Measurements from ENCODE around the gene CCNL2. TPM values are rescaled to one million over a fixed set of nuclear protein-coding genes. Genes with fewer than 3 reads are reported as not detected.

Gene CCNL2
- total RNA-seq, 3 donors from 2014 or later = 123 to 172 (median 151) TPM

DNA sequence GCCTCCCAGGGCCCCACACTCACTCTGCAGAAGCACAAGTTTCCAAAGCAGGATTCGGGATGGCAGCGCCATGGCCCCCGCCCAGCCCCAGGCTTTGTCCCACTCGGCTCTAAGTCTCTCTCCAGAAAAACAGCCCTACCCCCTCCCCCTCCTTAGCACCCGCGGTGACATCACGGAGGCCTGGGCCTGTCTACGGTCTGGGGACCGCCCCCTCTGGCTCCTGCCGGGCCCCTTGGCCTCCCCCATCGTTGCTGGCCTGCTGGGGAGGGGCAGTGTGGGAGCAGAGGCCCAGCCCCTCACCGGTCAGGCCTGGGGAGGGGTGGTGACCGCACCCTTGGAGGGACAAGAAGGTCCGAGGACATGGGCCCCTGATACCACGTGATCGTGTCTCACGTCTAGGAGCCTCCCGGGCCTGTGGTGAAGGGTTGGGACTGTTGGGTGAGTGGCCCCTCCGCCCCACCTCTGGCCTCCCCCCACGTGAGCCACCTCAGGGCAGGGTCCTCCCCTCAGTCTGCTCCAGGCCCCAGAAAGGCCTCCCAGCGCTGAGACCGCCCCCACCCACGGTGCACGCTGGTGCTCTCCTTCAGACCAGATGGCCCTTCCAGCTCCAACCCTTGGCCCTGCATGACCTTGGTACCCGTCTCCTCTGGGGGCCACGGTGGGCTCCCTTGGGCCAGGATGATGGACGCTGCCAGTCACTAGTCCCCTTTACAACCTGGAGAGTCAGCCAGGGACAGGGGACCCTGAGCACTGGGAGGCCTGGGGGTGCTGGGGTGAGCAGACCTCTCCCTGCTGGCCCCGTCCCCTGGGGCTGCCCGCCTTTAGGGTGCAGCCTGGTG is 40.5 kb downstream of the CCNL2 start, which contains the start of gene MXRA8:
MXRA8 (minus strand) TSS at position 123 of the 839 bp plus-strand sequence; CDS start at position 72, 51 bp downstream.
- DNase-seq (peak; percentile 61 to 73 (median 70)), ATAC-seq (peak; percentile 39)
- TF ChIP-seq, protein P1, sequence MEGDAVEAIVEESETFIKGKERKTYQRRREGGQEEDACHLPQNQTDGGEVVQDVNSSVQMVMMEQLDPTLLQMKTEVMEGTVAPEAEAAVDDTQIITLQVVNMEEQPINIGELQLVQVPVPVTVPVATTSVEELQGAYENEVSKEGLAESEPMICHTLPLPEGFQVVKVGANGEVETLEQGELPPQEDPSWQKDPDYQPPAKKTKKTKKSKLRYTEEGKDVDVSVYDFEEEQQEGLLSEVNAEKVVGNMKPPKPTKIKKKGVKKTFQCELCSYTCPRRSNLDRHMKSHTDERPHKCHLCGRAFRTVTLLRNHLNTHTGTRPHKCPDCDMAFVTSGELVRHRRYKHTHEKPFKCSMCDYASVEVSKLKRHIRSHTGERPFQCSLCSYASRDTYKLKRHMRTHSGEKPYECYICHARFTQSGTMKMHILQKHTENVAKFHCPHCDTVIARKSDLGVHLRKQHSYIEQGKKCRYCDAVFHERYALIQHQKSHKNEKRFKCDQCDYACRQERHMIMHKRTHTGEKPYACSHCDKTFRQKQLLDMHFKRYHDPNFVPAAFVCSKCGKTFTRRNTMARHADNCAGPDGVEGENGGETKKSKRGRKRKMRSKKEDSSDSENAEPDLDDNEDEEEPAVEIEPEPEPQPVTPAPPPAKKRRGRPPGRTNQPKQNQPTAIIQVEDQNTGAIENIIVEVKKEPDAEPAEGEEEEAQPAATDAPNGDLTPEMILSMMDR (IDR thresholded peaks at IDR 0.05) = no peak
- Histone ChIP-seq H3K9me3 (no peaks in the 10 kb centered on the region), H3K4me3 (no peak within 1 kb of the TSS), H3K4me1 (ENCODE audit: low read depth) (peaks cover 9% of the 10 kb centered on the region), H3K36me3 (ENCODE audit: low read depth) (no peaks in the 10 kb centered on the region)
- intact Hi-C loops (cut with DNase I, micrococcal nuclease) = no loop called here

DNA sequence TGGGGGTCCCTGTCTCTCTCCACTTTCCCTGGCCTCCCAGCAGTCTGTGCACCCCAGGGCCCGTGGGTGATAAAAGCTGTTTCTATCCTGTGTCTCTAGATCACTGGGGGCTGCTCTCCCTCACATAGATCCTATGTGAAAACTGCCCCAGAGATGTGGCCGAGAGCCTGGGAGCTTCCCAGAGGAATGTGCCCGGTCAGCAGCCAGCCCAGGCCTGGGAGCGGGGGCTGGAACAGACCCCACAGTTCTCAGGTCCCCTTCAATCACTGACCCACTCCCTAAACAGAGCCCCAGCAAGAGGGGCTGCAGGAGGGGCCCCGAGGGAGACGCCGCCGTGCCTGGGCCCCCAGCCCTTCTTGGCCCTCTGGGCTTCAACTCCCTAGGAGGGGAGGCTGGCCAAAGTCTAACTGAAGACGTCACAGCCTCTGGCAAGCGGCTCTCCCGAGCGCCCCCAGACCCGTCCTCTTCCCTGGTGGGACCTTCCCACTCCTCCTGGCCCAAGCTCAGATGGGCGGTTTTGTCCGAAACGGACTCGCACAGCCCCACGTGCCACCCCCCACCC is 41.2 kb downstream of the CCNL2 start:
- H3K4me3 ChIP-seq = no peak overlapping the region
- ATAC-seq = no peak
- intact Hi-C loops (cut with DNase I, micrococcal nuclease) = no loop called here
- no peaks in the 10 kb centered on the region for H3K36me3 ChIP-seq (ENCODE audit: low read depth)
- H3K9me3 ChIP-seq = no peaks in the 10 kb centered on the region
- peak in 1 of 3 donors; percentile 11 for DNase-seq
- peaks cover 12% of the 10 kb centered on the region for H3K4me1 ChIP-seq (ENCODE audit: low read depth)
- TF ChIP-seq, protein P1 (IDR thresholded peaks at IDR 0.05) = no peak

DNA sequence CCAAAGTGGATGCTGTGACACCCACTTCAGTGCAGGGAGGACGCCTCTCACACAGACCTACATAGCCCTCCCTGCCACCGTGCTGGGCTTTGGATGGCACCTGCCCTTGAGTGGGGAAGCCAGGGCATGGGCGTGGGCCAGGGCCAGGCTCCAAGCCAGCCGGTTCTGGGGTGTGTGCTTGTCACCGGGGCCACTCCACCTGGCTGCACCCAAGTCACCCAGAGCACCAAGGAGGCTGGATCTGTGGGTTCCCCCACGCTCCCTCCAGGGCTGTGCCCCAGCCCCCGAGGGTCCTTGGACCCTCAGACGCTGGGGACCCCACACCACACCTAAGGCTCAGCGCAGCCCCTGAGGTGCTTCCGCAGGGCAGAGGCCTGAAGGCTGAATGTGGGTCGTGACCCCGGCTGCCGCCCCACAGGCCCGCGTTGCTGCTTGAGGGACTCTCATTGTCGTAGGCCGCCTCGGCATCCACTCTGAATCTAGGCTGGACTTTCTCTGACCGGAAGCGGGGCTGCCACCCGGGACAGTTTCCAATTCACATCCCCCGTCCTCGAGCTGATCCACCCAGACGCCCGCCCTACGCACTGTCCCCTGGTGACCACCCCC is 42.2 kb downstream of the CCNL2 start:
- peaks cover 12% of the 10 kb centered on the region for H3K4me1 ChIP-seq (ENCODE audit: low read depth)
- H3K4me3 ChIP-seq = no peak overlapping the region
- DNase-seq (peak in 1 of 3 donors; percentile 57), ATAC-seq (peak; percentile 17)
- H3K9me3 ChIP-seq = no peaks in the 10 kb centered on the region
- TF ChIP-seq, protein P1 (IDR thresholded peaks at IDR 0.05) = no peak
- intact Hi-C loops (cut with DNase I, micrococcal nuclease) = no loop called here
- H3K36me3 ChIP-seq (ENCODE audit: low read depth) = no peaks in the 10 kb centered on the region

DNA sequence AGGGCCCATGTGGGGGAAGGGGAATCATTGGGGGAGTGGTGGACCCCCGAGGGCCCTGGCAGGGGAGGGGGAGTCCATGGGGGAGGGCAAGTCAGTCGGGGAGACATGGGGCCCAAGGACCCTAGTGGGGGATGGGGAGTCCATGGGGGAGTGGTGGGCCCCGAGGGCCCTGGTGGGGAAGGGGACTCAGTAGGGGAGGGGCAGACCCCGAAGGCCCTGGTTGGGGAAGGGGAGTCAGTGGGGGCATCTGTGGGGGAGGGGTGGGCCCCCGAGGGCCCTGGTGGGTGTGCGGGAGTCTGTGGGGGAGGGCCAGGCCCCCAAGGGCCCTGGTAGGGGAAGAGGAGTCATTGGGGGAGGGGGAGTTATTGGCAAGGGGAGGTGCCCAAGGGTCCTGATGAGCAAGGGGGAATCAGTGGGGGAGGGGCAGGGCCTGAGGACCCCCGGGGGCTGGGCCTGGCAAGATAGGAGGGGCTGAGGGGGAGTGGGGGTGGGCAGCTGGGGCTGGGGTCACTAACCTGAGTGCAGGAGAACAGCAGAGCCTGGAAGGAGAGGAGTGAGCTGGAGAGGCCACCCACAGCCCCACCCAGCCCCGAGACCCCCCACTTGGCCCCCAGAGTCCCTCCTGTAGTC is 42.9 kb downstream of the CCNL2 start:
- Histone ChIP-seq H3K9me3 (no peaks in the 10 kb centered on the region), H3K4me3 (no peak overlapping the region), H3K36me3 (ENCODE audit: low read depth) (no peaks in the 10 kb centered on the region), H3K4me1 (ENCODE audit: low read depth) (peaks cover 12% of the 10 kb centered on the region)
- DNase-seq = peak in 1 of 3 donors; percentile 23
- no peak for ATAC-seq
- TF ChIP-seq, protein P1 (IDR thresholded peaks at IDR 0.05) = no peak
- intact Hi-C loops (cut with DNase I, micrococcal nuclease) = no loop called here

DNA sequence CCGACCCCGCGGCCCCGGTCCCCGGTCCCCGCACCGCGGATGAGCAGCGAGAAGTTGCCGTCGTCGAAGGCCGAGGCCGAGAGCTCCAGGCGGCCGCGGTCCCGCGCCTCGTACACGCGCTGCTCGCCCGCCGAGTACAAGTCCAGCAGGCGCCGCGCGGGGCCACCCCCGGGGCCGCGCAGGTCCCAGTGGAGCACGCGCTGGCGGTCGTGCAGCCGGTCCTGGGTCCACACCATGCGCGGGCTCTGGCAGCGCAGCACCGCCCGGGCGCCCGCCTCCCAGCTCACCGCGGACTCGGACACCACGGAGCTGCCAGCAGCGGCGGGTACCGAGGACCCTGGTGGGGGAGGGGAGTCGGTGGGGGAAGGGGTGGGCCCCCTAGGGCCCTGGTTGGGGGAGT is 43.7 kb downstream of the CCNL2 start:
- H3K4me3 ChIP-seq = no peak overlapping the region
- no peaks in the 10 kb centered on the region for H3K36me3 ChIP-seq (ENCODE audit: low read depth)
- DNase-seq (peak in 1 of 3 donors; percentile 54), ATAC-seq (peak; percentile 25)
- no peaks in the 10 kb centered on the region for H3K9me3 ChIP-seq
- intact Hi-C loops (cut with DNase I, micrococcal nuclease) = no loop called here
- peaks cover 12% of the 10 kb centered on the region for H3K4me1 ChIP-seq (ENCODE audit: low read depth)
- TF ChIP-seq, protein P1 (IDR thresholded peaks at IDR 0.05) = no peak

Measured in mucosa of descending colon (tissue), 3 donors.